Measurements from ENCODE around the gene PCP4.

DNA sequence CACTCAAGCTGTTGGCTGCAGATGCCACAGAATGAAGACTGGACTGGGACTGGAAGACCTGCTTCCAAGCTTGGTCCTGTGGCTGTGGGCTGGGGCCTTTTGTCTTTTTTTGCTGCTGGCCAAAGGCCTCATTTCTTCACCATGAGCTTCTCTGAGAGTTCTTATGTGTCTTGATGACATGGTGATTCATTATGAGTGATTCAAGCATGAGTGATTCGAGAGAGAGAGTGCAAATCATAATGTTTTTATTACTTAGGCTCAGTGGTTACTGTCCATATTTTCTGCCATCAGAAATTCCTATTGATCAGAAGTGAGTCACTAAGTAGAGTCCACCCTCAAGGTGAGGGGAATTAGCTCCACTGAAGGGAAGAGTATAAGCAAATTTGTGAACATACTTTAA, 94.0 kb downstream of the PCP4 start:
- TF ChIP-seq POLR2AphosphoS5 (IDR thresholded peaks at IDR 0.05; ENCODE audit: low read depth, low read length) (no peak), POLR2A (IDR thresholded peaks at IDR 0.05; ENCODE audit: low read depth, low read length) (no peak), TAF1 (IDR thresholded peaks at IDR 0.05; ENCODE audit: borderline replicate concordance, low read depth, low read length) (no peak)

All from GM12892 (cell line).